ENCODE measurements around the gene ARPC1A.

DNA sequence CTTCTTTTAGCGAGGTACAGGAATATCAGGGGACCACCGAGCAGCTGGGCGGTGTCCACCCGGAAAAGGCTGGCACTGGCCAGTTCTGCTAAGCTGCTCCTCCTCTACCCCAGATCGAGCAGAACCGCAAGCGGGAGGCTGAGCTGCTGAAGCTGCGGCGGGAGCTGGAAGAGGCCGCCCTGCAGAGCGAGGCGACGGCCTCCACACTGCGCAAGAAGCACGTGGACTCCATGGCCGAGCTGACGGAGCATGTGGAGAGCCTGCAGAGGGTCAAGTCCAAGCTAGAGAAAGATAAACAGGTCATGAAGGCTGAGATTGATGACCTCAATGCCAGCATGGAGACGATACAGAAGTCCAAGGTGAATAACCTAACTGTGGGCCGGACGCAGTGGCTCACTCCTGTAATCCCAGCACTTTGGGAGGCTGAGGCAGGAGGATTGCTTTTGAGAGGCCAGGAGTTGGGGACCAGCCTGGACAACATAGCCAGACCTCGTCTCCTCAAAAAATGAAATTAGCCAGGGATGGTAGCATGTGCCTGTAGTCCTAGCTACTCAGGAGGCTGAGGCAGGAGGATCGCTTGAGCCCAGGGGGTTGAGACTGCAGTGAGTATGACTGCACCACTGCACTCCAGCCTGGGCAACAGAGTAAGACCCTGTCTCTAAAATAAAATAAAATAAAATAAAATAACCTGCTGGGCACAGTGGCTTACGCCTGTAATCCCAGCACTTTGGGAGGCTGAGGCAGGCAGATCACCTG is 37.7 kb upstream of the ARPC1A start:
- TF ChIP-seq, protein P1, sequence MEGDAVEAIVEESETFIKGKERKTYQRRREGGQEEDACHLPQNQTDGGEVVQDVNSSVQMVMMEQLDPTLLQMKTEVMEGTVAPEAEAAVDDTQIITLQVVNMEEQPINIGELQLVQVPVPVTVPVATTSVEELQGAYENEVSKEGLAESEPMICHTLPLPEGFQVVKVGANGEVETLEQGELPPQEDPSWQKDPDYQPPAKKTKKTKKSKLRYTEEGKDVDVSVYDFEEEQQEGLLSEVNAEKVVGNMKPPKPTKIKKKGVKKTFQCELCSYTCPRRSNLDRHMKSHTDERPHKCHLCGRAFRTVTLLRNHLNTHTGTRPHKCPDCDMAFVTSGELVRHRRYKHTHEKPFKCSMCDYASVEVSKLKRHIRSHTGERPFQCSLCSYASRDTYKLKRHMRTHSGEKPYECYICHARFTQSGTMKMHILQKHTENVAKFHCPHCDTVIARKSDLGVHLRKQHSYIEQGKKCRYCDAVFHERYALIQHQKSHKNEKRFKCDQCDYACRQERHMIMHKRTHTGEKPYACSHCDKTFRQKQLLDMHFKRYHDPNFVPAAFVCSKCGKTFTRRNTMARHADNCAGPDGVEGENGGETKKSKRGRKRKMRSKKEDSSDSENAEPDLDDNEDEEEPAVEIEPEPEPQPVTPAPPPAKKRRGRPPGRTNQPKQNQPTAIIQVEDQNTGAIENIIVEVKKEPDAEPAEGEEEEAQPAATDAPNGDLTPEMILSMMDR (IDR thresholded peaks at IDR 0.05; ENCODE audit: low read depth, low read length, poor library complexity, severe bottlenecking), result no peak
- no peak for TF ChIP-seq EZH2phosphoT487 (IDR thresholded peaks at IDR 0.05; ENCODE audit: borderline replicate concordance, low read length)

All from DOHH2 (cell line).